H1 (cell line): ENCODE measurements around the gene NUDT1. TPM values are rescaled to one million over a fixed set of nuclear protein-coding genes. Genes with fewer than 3 reads are reported as not detected.

Experiments
- CTCF ChIA-PET: fragments of 300-600 bp; sonication (Branson Sonifier 250); formaldehyde crosslinking; loops from one replicate; lab custom pipeline; 2021; ENCODE audit not compliant: partially characterized antibody; lab: Charles Lee
- POLR2A ChIA-PET: fragments of 300-600 bp; sonication (Branson Sonifier 250); formaldehyde crosslinking; loops from one replicate; lab custom pipeline; 2021; ENCODE audit warnings: inconsistent platforms; ENCODE audit not compliant: partially characterized antibody; lab: Charles Lee
- DNase-seq, 2 experiments: peaks; one replicate each; pipeline versions ENCODE4 v3.0.0 to v3.0.0-alpha.2; 2010 to 2022; ENCODE audit warnings: low spot score in 2 of 2, low read depth in 1 of 2, mixed read lengths in 1 of 2
- FAIRE-seq: peaks from 2 replicates; lab custom pipeline; 2011; peaks lifted over from hg19 to GRCh38; lab: Jason Lieb, UNC
- H2AFZ ChIP-seq: 2 replicates; pipeline ENCODE4 v1.8.1; 2012; ENCODE audit warnings: low read length, inconsistent platforms
- H2AK5ac ChIP-seq: 2 replicates; pipeline ENCODE4 v1.6.1; 2013; ENCODE audit warnings: low read depth, low read length
- H2BK120ac ChIP-seq: replicated peaks from 2 replicates; pipeline ENCODE3; 2013; ENCODE audit warnings: low read depth, low read length, inconsistent platforms
- H2BK12ac ChIP-seq: 2 replicates; pipeline ENCODE4 v1.6.1; 2013; ENCODE audit warnings: low read depth, low read length
- H2BK15ac ChIP-seq: 2 replicates; pipeline ENCODE4 v1.6.1; 2013; ENCODE audit warnings: low read length
- H2BK20ac ChIP-seq: 2 replicates; pipeline ENCODE4 v1.6.1; 2013; ENCODE audit warnings: low read length
- H2BK5ac ChIP-seq: 2 replicates; pipeline ENCODE4 v1.6.1; 2013; ENCODE audit warnings: low read depth, low read length
- H3K14ac ChIP-seq: 2 replicates; pipeline ENCODE4 v1.6.1; 2013; ENCODE audit warnings: inconsistent platforms; ENCODE audit not compliant: insufficient read length
- H3K18ac ChIP-seq: 2 replicates; pipeline ENCODE4 v1.6.1; 2013; ENCODE audit warnings: low read length; ENCODE audit errors: extremely low read depth
- H3K23ac ChIP-seq: 2 replicates; pipeline ENCODE4 v1.6.1; 2013; ENCODE audit warnings: inconsistent platforms; ENCODE audit not compliant: insufficient read length
- H3K23me2 ChIP-seq: 2 replicates; pipeline ENCODE4 v1.6.1; 2013; ENCODE audit warnings: low read depth, low read length
- H3K27ac ChIP-seq: 2 replicates; pipeline ENCODE4 v1.6.1; 2011; ENCODE audit warnings: low read depth, low read length, inconsistent platforms
- H3K27me3 ChIP-seq, 4 experiments: replicated peaks in 1 of 4; 1 replicate in 1 of 4; 2 replicates in 3 of 4; pipeline versions ENCODE4 v1.6.1 to v1.8.1; 2011 to 2013; ENCODE audit warnings: low read length in 3 of 4, mild to moderate bottlenecking in 3 of 4, inconsistent platforms in 2 of 4, mixed read lengths in 2 of 4, moderate library complexity in 1 of 4; ENCODE audit not compliant: control insufficient read depth in 3 of 4, insufficient read depth in 3 of 4; ENCODE audit errors: extremely low read depth in 1 of 4
- H3K36me3 ChIP-seq, 4 experiments: 2 replicates each; pipeline versions ENCODE4 v1.6.1 to v1.8.1; 2011 to 2013; ENCODE audit warnings: mild to moderate bottlenecking in 4 of 4, low read length in 3 of 4, moderate library complexity in 2 of 4, control low read depth in 1 of 4, inconsistent platforms in 1 of 4; ENCODE audit not compliant: insufficient read depth in 4 of 4, control insufficient read depth in 2 of 4
- H3K4ac ChIP-seq: replicated peaks from 2 replicates; pipeline ENCODE3; 2013; ENCODE audit warnings: low read length, low read depth, mixed read lengths, inconsistent platforms; ENCODE audit not compliant: insufficient read length
- H3K4me1 ChIP-seq, 4 experiments: replicated peaks in 1 of 4; 1 replicate in 1 of 4; 2 replicates in 3 of 4; pipeline versions ENCODE4 v1.6.1 to v1.8.1; 2011 to 2013; ENCODE audit warnings: low read length in 3 of 4, inconsistent platforms in 2 of 4, mixed read lengths in 1 of 4; ENCODE audit not compliant: insufficient read depth in 4 of 4, control insufficient read depth in 3 of 4
- H3K4me2 ChIP-seq, 2 experiments: 2 replicates each; pipeline versions ENCODE4 v1.6.1 to v1.8.1; 2011 to 2013; ENCODE audit warnings: low read depth in 2 of 2, low read length in 2 of 2, control low read depth in 1 of 2, inconsistent platforms in 1 of 2, mild to moderate bottlenecking in 1 of 2; ENCODE audit not compliant: insufficient read depth in 1 of 2
- H3K4me3 ChIP-seq, 4 experiments: fragments of 200-600, 300-600 bp in 1 of 4; sonication (generic), shearing (Covaris generic), sonication (Bioruptor Twin) in 1 of 4; 2 replicates each; pipeline versions ENCODE4 v1.5.1 to v1.8.1; 2011 to 2016; ENCODE audit warnings: low read length in 4 of 4, low read depth in 3 of 4, control low read depth in 2 of 4, inconsistent platforms in 2 of 4, mild to moderate bottlenecking in 2 of 4, mixed read lengths in 1 of 4, moderate library complexity in 1 of 4; ENCODE audit not compliant: insufficient read depth in 2 of 4; ENCODE audit errors: extremely low read depth in 1 of 4
- H3K56ac ChIP-seq: replicated peaks from 2 replicates; pipeline ENCODE3; 2013; ENCODE audit warnings: low read depth, mild to moderate bottlenecking, mixed read lengths, low read length, inconsistent platforms; ENCODE audit not compliant: insufficient read length
- H3K79me1 ChIP-seq: 2 replicates; pipeline ENCODE4 v1.6.1; 2013; ENCODE audit warnings: low read depth, low read length, control low read depth
- H3K79me2 ChIP-seq, 2 experiments: 2 replicates each; pipeline versions ENCODE4 v1.6.1 to v1.8.1; 2012 to 2013; ENCODE audit warnings: low read length in 2 of 2, mild to moderate bottlenecking in 2 of 2, inconsistent platforms in 1 of 2; ENCODE audit not compliant: insufficient read depth in 2 of 2, control insufficient read depth in 1 of 2
- H3K9ac ChIP-seq, 4 experiments: replicated peaks in 1 of 4; 1 replicate in 1 of 4; 2 replicates in 3 of 4; pipeline versions ENCODE4 v1.6.1 to v1.8.1; 2011 to 2013; ENCODE audit warnings: low read depth in 3 of 4, low read length in 3 of 4, control low read depth in 2 of 4, mild to moderate bottlenecking in 2 of 4, moderate library complexity in 2 of 4, inconsistent platforms in 1 of 4; ENCODE audit errors: extremely low read depth in 1 of 4
- H3K9me3 ChIP-seq, 2 experiments: 2 replicates each; pipeline versions ENCODE4 v1.6.1 to v1.8.1; 2012 to 2013; ENCODE audit warnings: mild to moderate bottlenecking in 2 of 2, moderate library complexity in 2 of 2, control low read depth in 1 of 2, inconsistent platforms in 1 of 2, low read depth in 1 of 2, low read length in 1 of 2, mixed read lengths in 1 of 2; ENCODE audit not compliant: insufficient read depth in 2 of 2
- H4K20me1 ChIP-seq, 2 experiments: replicated peaks in 1 of 2; 2 replicates each; pipeline versions ENCODE3 to v1.8.1; 2011 to 2013; ENCODE audit warnings: inconsistent platforms in 2 of 2, low read length in 2 of 2, mild to moderate bottlenecking in 1 of 2; ENCODE audit not compliant: insufficient read depth in 2 of 2, control insufficient read depth in 1 of 2
- H4K5ac ChIP-seq: 2 replicates; pipeline ENCODE4 v1.6.1; 2013; ENCODE audit warnings: low read length, low read depth, mixed read lengths, inconsistent platforms; ENCODE audit not compliant: insufficient read length
- H4K8ac ChIP-seq: 2 replicates; pipeline ENCODE4 v1.8.0; 2013; ENCODE audit warnings: mild to moderate bottlenecking, moderate library complexity, low read length, inconsistent platforms; ENCODE audit not compliant: insufficient read depth; ENCODE audit errors: extremely low read depth
- H4K91ac ChIP-seq: replicated peaks from 2 replicates; pipeline ENCODE3; 2013; ENCODE audit warnings: low read length, mixed read lengths, inconsistent platforms; ENCODE audit not compliant: insufficient read length
- CBX8 ChIP-seq: fragments of 300-800, 300-1000 bp; sonication (generic); IDR thresholded peaks from 2 replicates; pipeline ENCODE4 v1.7.1; 2016; ENCODE audit warnings: low read depth, low read length, borderline replicate concordance
- FOSL1 ChIP-seq: IDR thresholded peaks from 2 replicates; pipeline ENCODE4 v1.6.1; 2011; ENCODE audit warnings: mild to moderate bottlenecking, low read depth, low read length, moderate library complexity; ENCODE audit not compliant: insufficient read depth
- GTF2F1 ChIP-seq: IDR thresholded peaks from 2 replicates; pipeline ENCODE4 v1.6.1; 2012; ENCODE audit warnings: low read depth, low read length, improper control_type of control experiment, borderline replicate concordance
- JUND ChIP-seq: IDR thresholded peaks from 2 replicates; pipeline ENCODE4 v1.6.1; 2011; ENCODE audit warnings: mild to moderate bottlenecking, improper control_type of control experiment, low read length
- KDM1A ChIP-seq: fragments of 200-600, 300-600 bp; sonication (generic); IDR thresholded peaks from 2 replicates; pipeline ENCODE4 v1.7.1; 2016; ENCODE audit warnings: mild to moderate bottlenecking, low read length, borderline replicate concordance
- NRF1 ChIP-seq: IDR thresholded peaks from 2 replicates; pipeline ENCODE4 v1.6.1; 2011; ENCODE audit warnings: mild to moderate bottlenecking, low read depth, low read length, improper control_type of control experiment
- SIN3A ChIP-seq, 2 experiments: IDR thresholded peaks in 1 of 2; conservative IDR thresholded peaks in 1 of 2; 2 replicates each; pipeline ENCODE4 v1.6.1; 2011 to 2012; ENCODE audit warnings: low read length in 2 of 2, improper control_type of control experiment in 1 of 2, low read depth in 1 of 2, mild to moderate bottlenecking in 1 of 2
- SUZ12 ChIP-seq: fragments of 200-600 bp; sonication (generic); IDR thresholded peaks from 2 replicates; pipeline ENCODE4 v1.6.1; 2012; ENCODE audit warnings: mild to moderate bottlenecking, inconsistent platforms, low read length, moderate library complexity, mixed read lengths
- TAF7 ChIP-seq: optimal IDR thresholded peaks from 2 replicates; pipeline ENCODE3; 2011; ENCODE audit warnings: low read depth, mild to moderate bottlenecking, inconsistent platforms, low read length, moderate library complexity, borderline replicate concordance
- whole genome bisulfite sequencing, 2 experiments: shearing (Covaris generic) in 1 of 2; methylation state at CpG; one replicate each; pipeline versions ENCODE4 v1.1.6 to v1.1.7; 2013 to 2015; ENCODE audit warnings: low lambda C conversion rate in 2 of 2, mixed read lengths in 2 of 2, inconsistent platforms in 1 of 2, low coverage in 1 of 2, missing lambda C conversion rate in 1 of 2; ENCODE audit not compliant: insufficient replicate concordance in 2 of 2, insufficient coverage in 1 of 2, insufficient read length in 1 of 2; ENCODE audit errors: extremely low coverage in 1 of 2, missing lambda C conversion rate in 1 of 2; 5-methylcytosine and 5-hydroxymethylcytosine counted together
- polyA plus RNA-seq, 7 experiments: library from polyadenylated mRNA; depleted of rRNA in 3 of 7; stranded (reverse) in 5 of 7; unstranded in 2 of 7; fragments of >200 nt in 5 of 7; fragments of 200-250 nt in 2 of 7; gene quantifications; 1 replicate in 5 of 7; 2 replicates in 1 of 7; 4 replicates in 1 of 7; pipeline versions ENCODE4 v1.2.1 to v1.2.3, GENCODE V29; 2011 to 2013; ENCODE audit warnings: missing spikeins in 2 of 7, mixed read lengths in 2 of 7
- total RNA-seq: library from RNA; stranded (reverse); fragmentation: NEBNext Ultra II Directional; extraction: Animal tissue kit (Norgen Biotek cat#: 25700); gene quantifications from 2 replicates; pipeline ENCODE4 v1.2.1, GENCODE V29; 2021
- TF ChIP-seq, protein P1 (sequence below), 3 experiments: IDR thresholded peaks; 1 replicate in 2 of 3; 2 replicates in 1 of 3; pipeline versions ENCODE4 v1.5.1 to v1.6.1; 2011; ENCODE audit warnings: low read length in 3 of 3, mild to moderate bottlenecking in 3 of 3, inconsistent platforms in 2 of 3, low read depth in 1 of 3, moderate library complexity in 1 of 3; ENCODE audit not compliant: insufficient read depth in 1 of 3; ENCODE audit errors: control extremely low read depth in 1 of 3

The NUDT1 gene
- total and polyA plus RNA-seq, 2 of the 8 experiments (the other 6 are each of a cell fraction or from before 2014, with no cell fraction given), result 76.1 to 89.5 TPM

DNA sequence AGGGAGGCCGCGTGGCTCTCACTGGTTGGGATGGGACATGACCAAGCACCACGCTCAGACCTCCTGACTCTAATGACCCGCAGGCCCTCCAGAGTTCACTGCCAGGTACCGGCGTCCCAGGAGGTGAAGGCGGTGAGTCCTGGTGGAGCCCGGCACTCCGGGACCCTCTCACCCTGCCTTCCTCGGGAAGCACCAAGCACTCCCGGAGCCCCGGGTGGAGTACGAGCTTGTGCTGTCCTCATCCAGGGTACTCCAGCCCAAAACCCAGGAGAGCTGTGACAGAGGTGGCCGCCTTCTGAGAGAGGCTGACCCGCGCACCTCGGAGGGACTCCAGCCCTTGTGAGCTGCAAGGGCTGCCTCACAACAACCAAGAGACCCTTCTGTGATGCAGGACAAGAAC, 18.7 kb upstream of the NUDT1 start:
- Histone ChIP-seq H3K79me2 (peaks cover 0 to 31% of the 10 kb centered on the region in 2 experiments; a peak in 3 of 4 replicates), H4K5ac (no peak overlapping the region), H3K9ac (no peak overlapping the region), H3K9me3 (no peaks in the 10 kb centered on the region), H3K23me2 (no peaks in the 10 kb centered on the region), H3K18ac (no peak overlapping the region), H3K79me1 (peaks cover 19% of the 10 kb centered on the region), H3K4me1 (no peaks in the 10 kb centered on the region; a peak in 1 of 7 replicates), H2AFZ (no peak overlapping the region), H3K36me3 (peaks cover 9 to 30% (median 22%) of the 10 kb centered on the region in 4 experiments; a peak in 7 of 8 replicates), H3K56ac (no peak overlapping the region), H3K14ac (no peak overlapping the region), H3K27me3 (no peaks in the 10 kb centered on the region), H2BK12ac (no peak overlapping the region), H3K23ac (no peak overlapping the region), H3K27ac (no peak overlapping the region), H2BK20ac (no peak overlapping the region), H2BK5ac (no peak overlapping the region; the same call in 1 of the 2 replicates), H3K4me2 (no peak overlapping the region), H3K4me3 (no peak overlapping the region), H4K20me1 (peaks cover 5 to 17% of the 10 kb centered on the region in 2 experiments), H2BK120ac (no peak overlapping the region), H2AK5ac (no peak overlapping the region), H3K4ac (no peak overlapping the region), H4K91ac (no peak overlapping the region), H4K8ac (no peak overlapping the region), H2BK15ac (no peak overlapping the region)
- no peak for FAIRE-seq
- 91% methylated on average over 17 of the region's 17 CpGs; no CpG with 5 or more reads in 1 of the 2 experiments for WGBS, 2 experiments
- no peak for DNase-seq
- ChIA-PET POLR2A (interaction anchor here (1.1 to 4.1 kb wide), 5 partner anchors 12 to 132 kb away, joined by 3 to 11 read pairs (median 3); partner anchors contain the start of gene EIF3B), CTCF (interaction anchor here (0.9 to 1.6 kb wide), 2 partner anchors 18 to 125 kb away, joined by 3 read pairs; no protein-coding TSS in a partner anchor)
- TF ChIP-seq, protein P1, sequence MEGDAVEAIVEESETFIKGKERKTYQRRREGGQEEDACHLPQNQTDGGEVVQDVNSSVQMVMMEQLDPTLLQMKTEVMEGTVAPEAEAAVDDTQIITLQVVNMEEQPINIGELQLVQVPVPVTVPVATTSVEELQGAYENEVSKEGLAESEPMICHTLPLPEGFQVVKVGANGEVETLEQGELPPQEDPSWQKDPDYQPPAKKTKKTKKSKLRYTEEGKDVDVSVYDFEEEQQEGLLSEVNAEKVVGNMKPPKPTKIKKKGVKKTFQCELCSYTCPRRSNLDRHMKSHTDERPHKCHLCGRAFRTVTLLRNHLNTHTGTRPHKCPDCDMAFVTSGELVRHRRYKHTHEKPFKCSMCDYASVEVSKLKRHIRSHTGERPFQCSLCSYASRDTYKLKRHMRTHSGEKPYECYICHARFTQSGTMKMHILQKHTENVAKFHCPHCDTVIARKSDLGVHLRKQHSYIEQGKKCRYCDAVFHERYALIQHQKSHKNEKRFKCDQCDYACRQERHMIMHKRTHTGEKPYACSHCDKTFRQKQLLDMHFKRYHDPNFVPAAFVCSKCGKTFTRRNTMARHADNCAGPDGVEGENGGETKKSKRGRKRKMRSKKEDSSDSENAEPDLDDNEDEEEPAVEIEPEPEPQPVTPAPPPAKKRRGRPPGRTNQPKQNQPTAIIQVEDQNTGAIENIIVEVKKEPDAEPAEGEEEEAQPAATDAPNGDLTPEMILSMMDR (IDR thresholded peaks at IDR 0.05; ENCODE audit: control extremely low read depth in 1 of 3, insufficient read depth in 1 of 3, low read depth in 1 of 3, low read length in 3 of 3), result no peak
- TF ChIP-seq SUZ12, result no peak
- no peak for TF ChIP-seq NRF1
- no peak for TF ChIP-seq FOSL1
- TF ChIP-seq SIN3A (conservative IDR thresholded peaks at IDR 0.05 in 1 of 2, IDR thresholded peaks at IDR 0.05 in 1 of 2; ENCODE audit: low read depth in 1 of 2, low read length in 2 of 2), result no peak
- no peak for TF ChIP-seq TAF7
- no peak for TF ChIP-seq KDM1A
- TF ChIP-seq GTF2F1, result no peak
- no peak for TF ChIP-seq JUND
- TF ChIP-seq CBX8, result no peak
